ENCODE measurements around the gene FRY.

- TF ChIP-seq CTCF (IDR thresholded peaks at IDR 0.05) (no peak), POLR2A (IDR thresholded peaks at IDR 0.05) (no peak)
These were observed 240.6 kb downstream of the FRY start for GRCh38 chr13:32272021-32272683.
